Dendritic cell treated with granulocyte-macrophage colony-stimulating factor and Interleukin-4, amounts not matched to agents 40 ng/mL and 50 ng/mL, for 4 days (primary cell): ENCODE results near the gene C10orf95.

Experiments used
- H3K27ac Mint-ChIP-seq: one replicate; pipeline ENCODE4 v1.8.0; 2022; ENCODE audit warnings: mild to moderate bottlenecking, mixed read lengths
- H3K27me3 Mint-ChIP-seq: one replicate; pipeline ENCODE4 v1.8.0; 2022; ENCODE audit warnings: mild to moderate bottlenecking, mixed read lengths
- H3K36me3 Mint-ChIP-seq: one replicate; pipeline ENCODE4 v1.8.0; 2022; ENCODE audit warnings: low read depth, mixed read lengths
- H3K4me1 Mint-ChIP-seq: one replicate; pipeline ENCODE4 v1.8.0; 2022; ENCODE audit warnings: low read depth, mixed read lengths
- H3K4me3 Mint-ChIP-seq: one replicate; pipeline ENCODE4 v1.8.0; 2022; ENCODE audit warnings: mild to moderate bottlenecking, moderate library complexity, mixed read lengths
- H3K9me3 Mint-ChIP-seq: one replicate; pipeline ENCODE4 v1.8.0; 2022; ENCODE audit warnings: mixed read lengths
- intact Hi-C: fragments of 100-400 bp; cut with micrococcal nuclease; formaldehyde crosslinking; loops from one replicate; pipeline ENCODE4 v1.15.0; 2022

Gene C10orf95

GRCh38 chr10:102435529-102436233, 15.7 kb downstream of the C10orf95 start:
- H3K9me3 Mint-ChIP-seq, result no peaks in the 10 kb centered on the region
- peaks cover 69% of the 10 kb centered on the region for H3K4me1 Mint-ChIP-seq
- no peaks in the 10 kb centered on the region for H3K27me3 Mint-ChIP-seq
- H3K4me3 Mint-ChIP-seq, result peak overlapping the region; percentile 75
- intact Hi-C loops, result loop anchor here (2.0 kb wide), 1 partner anchor 67 kb away; the partner anchor contains the start of genes ACTR1A and SUFU
- peak overlapping the region; percentile 87 for H3K27ac Mint-ChIP-seq
- peaks cover 39% of the 10 kb centered on the region for H3K36me3 Mint-ChIP-seq

GRCh38 chr10:102435133-102435497, 16.2 kb downstream of the C10orf95 start:
- H3K4me1 Mint-ChIP-seq, result peaks cover 67% of the 10 kb centered on the region
- peaks cover 39% of the 10 kb centered on the region for H3K36me3 Mint-ChIP-seq
- H3K27ac Mint-ChIP-seq, result peak overlapping the region; percentile 87
- H3K9me3 Mint-ChIP-seq, result no peaks in the 10 kb centered on the region
- intact Hi-C loops, result loop anchor here (2.0 kb wide), 1 partner anchor 68 kb away; the partner anchor contains the start of genes ACTR1A and SUFU
- peak overlapping the region; percentile 75 for H3K4me3 Mint-ChIP-seq
- no peaks in the 10 kb centered on the region for H3K27me3 Mint-ChIP-seq

GRCh38 chr10:102434394-102435132, 16.8 kb downstream of the C10orf95 start:
- peaks cover 67% of the 10 kb centered on the region for H3K4me1 Mint-ChIP-seq
- intact Hi-C loops, result loop anchor here (2.0 kb wide), 1 partner anchor 68 kb away; the partner anchor contains the start of genes ACTR1A and SUFU
- peaks cover 39% of the 10 kb centered on the region for H3K36me3 Mint-ChIP-seq
- H3K4me3 Mint-ChIP-seq, result peak overlapping the region; percentile 75
- no peaks in the 10 kb centered on the region for H3K27me3 Mint-ChIP-seq
- H3K27ac Mint-ChIP-seq, result peak overlapping the region; percentile 87
- no peaks in the 10 kb centered on the region for H3K9me3 Mint-ChIP-seq

- Mint-ChIP-seq H3K9me3 (no peaks in the 10 kb centered on the region), H3K27ac (peak overlapping the region; percentile 87), H3K36me3 (peaks cover 33% of the 10 kb centered on the region), H3K4me1 (peaks cover 65% of the 10 kb centered on the region), H3K27me3 (no peaks in the 10 kb centered on the region), H3K4me3 (peak overlapping the region; percentile 92)
- intact Hi-C loops, result loop anchor here (2.0 kb wide), 2 partner anchors 19 to 69 kb away; partner anchors contain the start of genes ACTR1A and SUFU
Observed at GRCh38 chr10:102433619-102434046, 17.7 kb downstream of the C10orf95 start.

- peaks cover 57% of the 10 kb centered on the region for H3K4me1 Mint-ChIP-seq
- no peaks in the 10 kb centered on the region for H3K9me3 Mint-ChIP-seq
- H3K36me3 Mint-ChIP-seq, result peaks cover 24% of the 10 kb centered on the region
- no peaks in the 10 kb centered on the region for H3K27me3 Mint-ChIP-seq
- H3K27ac Mint-ChIP-seq, result peak within 1 kb of the TSS; percentile 87
- peak within 1 kb of the TSS; percentile 92 for H3K4me3 Mint-ChIP-seq
- intact Hi-C loops, result loop anchor here (2.0 kb wide), 1 partner anchor 20 kb away; no protein-coding TSS in a partner anchor
Observed at GRCh38 chr10:102432162-102432950, 19.0 kb downstream of the C10orf95 start, which contains the start of gene CUEDC2. CUEDC2 (minus strand) TSS chr10:102432574; CDS start chr10:102425188, 7,386 bp downstream.

- H3K4me3 Mint-ChIP-seq, result peak overlapping the region; percentile 92
- H3K4me1 Mint-ChIP-seq, result peaks cover 54% of the 10 kb centered on the region
- intact Hi-C loops, result loop anchor here (2.0 kb wide), 1 partner anchor 21 kb away; no protein-coding TSS in a partner anchor
- peaks cover 30% of the 10 kb centered on the region for H3K36me3 Mint-ChIP-seq
- no peaks in the 10 kb centered on the region for H3K27me3 Mint-ChIP-seq
- peak overlapping the region; percentile 87 for H3K27ac Mint-ChIP-seq
- no peaks in the 10 kb centered on the region for H3K9me3 Mint-ChIP-seq
Observed at GRCh38 chr10:102431452-102432124, 19.8 kb downstream of the C10orf95 start.

GRCh38 chr10:102429468-102429867, 21.9 kb downstream of the C10orf95 start:
- no peak overlapping the region for H3K4me3 Mint-ChIP-seq
- H3K27ac Mint-ChIP-seq, result no peak overlapping the region
- H3K27me3 Mint-ChIP-seq, result no peaks in the 10 kb centered on the region
- intact Hi-C loops, result no loop called here
- no peaks in the 10 kb centered on the region for H3K9me3 Mint-ChIP-seq
- peaks cover 51% of the 10 kb centered on the region for H3K36me3 Mint-ChIP-seq
- peaks cover 43% of the 10 kb centered on the region for H3K4me1 Mint-ChIP-seq

GRCh38 chr10:102426803-102427287, 24.5 kb downstream of the C10orf95 start:
- H3K4me3 Mint-ChIP-seq, result no peak overlapping the region
- H3K27me3 Mint-ChIP-seq, result no peaks in the 10 kb centered on the region
- peaks cover 40% of the 10 kb centered on the region for H3K4me1 Mint-ChIP-seq
- intact Hi-C loops, result no loop called here
- peaks cover 60% of the 10 kb centered on the region for H3K36me3 Mint-ChIP-seq
- no peaks in the 10 kb centered on the region for H3K9me3 Mint-ChIP-seq
- H3K27ac Mint-ChIP-seq, result no peak overlapping the region

GRCh38 chr10:102425444-102425843, 25.9 kb downstream of the C10orf95 start:
- Mint-ChIP-seq H3K4me3 (no peak overlapping the region), H3K27ac (no peak overlapping the region), H3K27me3 (no peaks in the 10 kb centered on the region), H3K4me1 (peaks cover 35% of the 10 kb centered on the region), H3K36me3 (peaks cover 67% of the 10 kb centered on the region), H3K9me3 (no peaks in the 10 kb centered on the region)
- intact Hi-C loops, result no loop called here

GRCh38 chr10:102424916-102425315, 26.4 kb downstream of the C10orf95 start:
- Mint-ChIP-seq H3K36me3 (peaks cover 67% of the 10 kb centered on the region), H3K4me1 (peaks cover 40% of the 10 kb centered on the region), H3K27me3 (no peaks in the 10 kb centered on the region), H3K4me3 (no peak overlapping the region), H3K9me3 (no peaks in the 10 kb centered on the region), H3K27ac (no peak overlapping the region)
- intact Hi-C loops, result no loop called here

GRCh38 chr10:102424145-102424544, 27.2 kb downstream of the C10orf95 start:
- no peak overlapping the region for H3K27ac Mint-ChIP-seq
- peaks cover 48% of the 10 kb centered on the region for H3K4me1 Mint-ChIP-seq
- intact Hi-C loops, result no loop called here
- no peak overlapping the region for H3K4me3 Mint-ChIP-seq
- H3K27me3 Mint-ChIP-seq, result peaks cover 5% of the 10 kb centered on the region
- no peaks in the 10 kb centered on the region for H3K9me3 Mint-ChIP-seq
- peaks cover 67% of the 10 kb centered on the region for H3K36me3 Mint-ChIP-seq

- H3K9me3 Mint-ChIP-seq, result no peaks in the 10 kb centered on the region
- no peak overlapping the region for H3K27ac Mint-ChIP-seq
- H3K4me1 Mint-ChIP-seq, result peaks cover 54% of the 10 kb centered on the region
- peaks cover 67% of the 10 kb centered on the region for H3K36me3 Mint-ChIP-seq
- intact Hi-C loops, result no loop called here
- peaks cover 12% of the 10 kb centered on the region for H3K27me3 Mint-ChIP-seq
- H3K4me3 Mint-ChIP-seq, result no peak overlapping the region
Observed at GRCh38 chr10:102423372-102423968, 27.9 kb downstream of the C10orf95 start.
